ENCODE data around the gene C22orf39.
A peak's percentile ranks its signal among the peaks of the same experiment; 100 is the strongest.

Gene C22orf39

GRCh38 chr22:19429950-19430889 is 17.3 kb downstream of the C22orf39 start:
- DNase-seq, result peak; percentile 15

DNA sequence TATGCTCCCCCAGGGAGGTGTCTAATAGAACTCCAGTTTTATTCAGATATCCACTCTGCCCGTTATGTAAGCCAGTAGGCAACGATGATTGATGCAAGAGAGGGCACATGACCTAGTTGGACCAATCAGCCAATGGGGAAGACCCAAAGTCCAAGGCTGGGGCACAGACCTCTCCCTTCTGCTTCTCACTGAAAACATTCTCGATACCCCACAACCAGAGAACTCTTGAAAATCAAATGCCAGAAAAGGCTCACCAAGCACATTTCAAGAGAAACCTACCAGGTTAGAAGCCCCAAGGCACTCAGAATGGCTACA is 23.4 kb downstream of the C22orf39 start:
- DNase-seq, result no peak

DNA sequence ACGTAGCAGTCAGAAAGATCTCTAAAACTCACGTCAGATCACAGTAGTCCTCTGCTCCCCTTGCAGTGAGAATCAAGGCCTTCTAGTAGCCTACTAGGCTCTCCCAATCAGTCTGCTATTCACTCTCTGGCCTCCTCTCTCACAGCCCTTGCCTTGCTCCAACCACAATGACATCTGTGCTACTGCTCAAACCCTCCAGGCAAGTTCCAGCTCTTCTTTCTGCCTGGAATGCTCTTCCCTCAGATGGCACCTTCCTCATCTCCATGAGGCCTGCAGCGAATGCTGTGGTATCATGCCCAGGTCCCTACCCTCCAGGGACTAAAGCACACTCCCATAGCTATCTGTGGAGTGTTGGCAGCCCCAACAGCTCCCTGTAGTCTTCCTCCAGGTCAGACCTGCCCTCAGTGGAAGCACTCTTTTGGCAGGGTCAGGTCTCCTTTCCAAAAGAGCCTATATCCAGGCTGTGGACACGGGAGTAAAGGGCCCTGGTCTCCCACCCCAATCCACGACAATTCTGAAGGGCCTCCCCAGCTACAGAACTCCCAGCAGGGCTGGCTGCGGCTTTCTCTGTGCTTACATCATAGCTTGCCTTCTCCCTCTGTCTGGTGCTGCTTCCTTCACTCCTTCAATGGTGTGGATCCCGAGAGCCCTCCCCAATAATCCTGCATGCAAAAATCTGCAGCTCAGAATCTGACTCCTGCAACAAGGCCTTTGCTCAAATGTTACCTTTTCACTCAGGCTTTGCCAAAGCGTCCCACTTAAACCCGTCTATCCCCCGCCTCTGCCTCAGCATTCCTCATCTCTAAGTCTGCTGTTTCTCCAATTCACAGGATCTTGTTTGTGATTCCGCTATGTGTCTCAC is 24.8 kb downstream of the C22orf39 start:
- no peak for DNase-seq

GRCh38 chr22:19420321-19420720 is 27.2 kb downstream of the C22orf39 start:
- DNase-seq, result no peak

GRCh38 chr22:19419464-19420178 is 27.9 kb downstream of the C22orf39 start:
- no peak for DNase-seq

GRCh38 chr22:19419086-19419463 is 28.4 kb downstream of the C22orf39 start:
- no peak for DNase-seq

- no peak for DNase-seq
Measured at GRCh38 chr22:19412923-19413322, 34.6 kb downstream of the C22orf39 start.

- DNase-seq, result no peak
Measured at GRCh38 chr22:19412478-19412877, 35.0 kb downstream of the C22orf39 start.

GRCh38 chr22:19411690-19412045 is 35.8 kb downstream of the C22orf39 start:
- no peak for DNase-seq

- no peak for DNase-seq
Measured at GRCh38 chr22:19410941-19411689, 36.4 kb downstream of the C22orf39 start.

DNA sequence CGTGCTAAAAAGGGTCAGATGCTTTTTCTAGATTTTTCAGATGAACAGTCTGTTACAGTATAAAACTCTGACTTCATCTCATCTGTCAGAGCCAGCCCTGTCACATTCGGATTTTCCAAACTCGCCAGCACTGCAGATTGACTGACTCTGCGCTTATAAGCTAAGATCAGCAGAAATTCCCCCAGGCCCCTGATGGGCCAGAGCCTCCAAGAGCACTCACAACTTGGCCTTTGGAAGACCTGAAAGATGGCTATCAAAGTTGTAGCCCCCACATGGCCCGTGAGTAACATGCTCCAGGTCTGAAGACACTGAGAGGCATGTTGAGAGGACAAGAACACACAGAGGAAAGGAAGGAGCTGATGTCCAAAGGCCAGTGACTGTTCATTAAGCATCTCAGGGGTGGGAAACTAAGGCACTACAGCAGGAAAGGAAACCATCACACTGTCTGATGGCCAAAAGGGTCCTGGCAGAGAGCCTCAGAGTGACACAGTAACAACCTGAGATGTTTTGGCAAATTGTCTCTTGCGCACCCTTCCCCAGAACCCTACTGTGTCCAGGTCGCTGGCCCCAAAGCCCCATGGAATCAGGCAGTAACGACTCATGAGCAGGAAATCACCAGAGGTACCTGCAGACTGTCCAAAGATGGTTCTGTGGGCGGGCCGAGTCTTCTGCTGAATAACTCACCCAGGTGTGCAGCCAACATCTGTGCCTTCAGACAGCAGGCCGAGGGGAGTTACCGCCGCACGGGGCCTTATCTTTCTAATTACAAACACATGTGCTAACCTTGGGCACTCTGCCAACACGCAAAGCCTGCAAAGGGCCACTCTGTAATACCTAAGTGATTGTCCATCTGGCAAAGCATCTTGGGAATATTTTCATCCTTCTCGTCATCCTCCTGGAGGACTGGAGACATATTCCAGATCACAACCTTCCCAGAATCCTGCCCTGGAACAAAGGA is 39.6 kb downstream of the C22orf39 start:
- DNase-seq, result no peak

DNA sequence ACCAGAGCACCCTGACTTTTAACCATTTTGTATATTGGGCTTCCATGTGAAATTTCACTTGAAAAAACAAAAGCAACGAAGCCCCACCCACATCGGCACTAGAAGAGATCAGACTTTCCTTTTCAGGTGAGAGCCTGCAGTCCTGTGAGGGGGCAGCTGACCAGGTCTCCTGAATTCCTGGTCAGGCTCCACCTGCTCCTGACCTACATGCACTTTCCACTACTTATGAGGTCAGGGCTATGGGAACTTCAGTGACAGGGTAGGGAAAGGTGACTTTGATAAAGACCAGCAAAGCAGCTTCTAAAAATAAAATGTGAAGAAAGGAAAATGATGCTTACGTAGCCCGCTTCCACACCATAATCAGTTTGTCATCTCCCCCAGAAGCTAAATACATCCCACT is 40.7 kb downstream of the C22orf39 start:
- no peak for DNase-seq

DNA sequence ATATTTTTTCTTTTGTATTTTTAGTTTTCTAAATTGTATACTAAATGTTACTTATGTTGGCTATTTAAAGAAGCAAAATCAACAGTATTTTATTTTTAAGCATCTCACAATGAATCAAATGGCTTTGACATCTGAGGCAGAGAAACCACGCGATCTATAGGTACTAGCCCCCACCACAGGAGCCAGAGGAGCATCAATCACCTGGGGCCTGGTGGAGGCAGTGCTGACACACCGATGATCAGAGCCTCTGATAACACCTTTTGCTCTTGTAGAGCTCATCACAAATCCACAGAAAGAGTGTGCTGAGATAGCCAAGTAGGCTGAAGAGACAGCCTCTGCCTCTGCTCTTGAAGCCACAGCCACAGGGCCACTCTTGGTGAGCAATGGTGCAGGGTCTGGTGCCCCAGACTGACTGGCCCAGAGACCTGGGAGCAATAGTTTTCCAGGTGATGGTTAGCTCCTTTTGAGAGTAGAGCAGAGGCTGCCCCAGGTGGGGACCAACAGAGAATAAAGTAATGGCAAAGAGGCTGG is 41.2 kb downstream of the C22orf39 start:
- DNase-seq, result no peak

DNA sequence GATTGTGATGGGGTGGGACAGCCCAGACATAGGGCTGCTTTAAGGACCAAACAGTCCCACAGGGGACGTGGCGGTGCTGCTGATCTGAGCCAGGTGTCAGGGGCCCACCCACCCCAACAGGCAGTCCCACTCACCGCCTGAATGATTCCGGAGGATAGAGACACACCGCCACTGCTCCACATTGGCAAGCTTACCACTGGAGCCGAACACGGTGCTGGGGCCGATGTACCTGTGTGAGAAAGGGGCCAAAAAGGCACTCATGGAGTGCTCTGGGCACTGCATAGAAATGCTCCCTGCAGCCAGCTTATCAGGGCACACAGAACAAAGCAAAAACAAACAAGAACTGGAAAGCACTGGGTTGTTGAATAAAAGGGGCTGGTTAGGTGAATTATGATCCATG is 41.9 kb downstream of the C22orf39 start:
- DNase-seq, result no peak

DNA sequence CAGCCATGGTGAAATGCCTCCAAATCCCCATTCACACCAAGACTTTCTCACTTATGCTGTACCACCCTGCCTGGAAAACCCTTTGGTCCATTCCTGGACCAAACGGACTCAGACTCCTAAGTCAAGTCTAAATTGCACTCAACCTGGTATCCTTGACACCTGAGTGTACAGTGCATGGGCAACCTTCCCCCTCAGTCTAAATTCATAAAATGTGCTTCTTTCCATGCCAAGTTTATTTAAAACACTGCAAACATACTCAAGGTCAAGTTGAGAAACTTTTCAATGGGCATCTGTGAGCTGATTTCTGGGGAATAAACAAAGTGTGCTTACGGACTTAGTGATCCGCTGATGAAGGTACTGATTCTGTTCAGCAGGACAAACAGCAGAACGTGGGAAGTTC is 42.4 kb downstream of the C22orf39 start:
- no peak for DNase-seq

DNA sequence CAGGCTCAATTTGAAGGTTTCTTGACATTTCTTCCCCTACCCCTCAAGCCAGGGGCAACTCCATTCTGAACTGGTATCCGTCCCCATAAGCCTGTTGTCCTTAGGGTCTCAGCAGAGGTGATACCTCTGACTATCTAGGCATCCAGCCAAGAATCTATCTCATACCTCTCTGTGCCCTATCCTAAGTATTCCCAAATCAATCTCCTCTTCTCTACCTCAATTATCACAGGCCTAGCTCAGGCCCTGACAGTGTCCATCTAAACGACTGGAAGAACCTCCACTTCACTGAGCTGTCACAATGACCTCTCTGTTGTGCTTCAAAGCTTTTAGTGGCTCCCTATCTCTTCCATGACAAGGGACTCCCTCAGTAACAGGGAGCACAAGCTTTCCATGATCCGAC is 42.8 kb downstream of the C22orf39 start:
- DNase-seq, result no peak

- DNase-seq, result no peak
Measured at GRCh38 chr22:19402642-19403191, 44.8 kb downstream of the C22orf39 start.

GRCh38 chr22:19401483-19401882 is 46.0 kb downstream of the C22orf39 start:
- no peak for DNase-seq

GRCh38 chr22:19400881-19401280 is 46.6 kb downstream of the C22orf39 start:
- DNase-seq, result no peak

GRCh38 chr22:19398652-19399051 is 48.9 kb downstream of the C22orf39 start:
- no peak for DNase-seq

DNA sequence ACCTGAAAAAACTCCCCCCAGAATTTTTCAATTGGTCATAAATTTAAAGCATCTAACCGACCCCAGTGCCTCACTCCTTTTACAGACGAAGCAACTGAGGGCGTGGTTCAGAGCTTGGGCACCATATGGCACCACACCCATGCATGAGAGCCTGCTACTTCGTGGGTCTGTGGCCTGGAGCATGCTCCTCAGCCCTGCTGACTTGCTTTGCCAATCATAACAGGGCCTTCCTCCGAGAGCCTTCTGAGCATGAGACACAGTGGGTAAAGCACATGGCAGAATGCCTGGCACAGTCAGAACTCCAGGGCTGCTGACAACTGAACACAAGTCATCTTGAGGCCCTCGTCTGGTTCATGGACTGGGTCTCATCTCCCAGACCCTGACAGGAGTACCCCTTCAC is 49.3 kb downstream of the C22orf39 start:
- DNase-seq, result no peak

Measured in effector CD8-positive, alpha-beta T cell (primary cell).